Activated T-cell treated with anti-CD3 and anti-CD28 coated beads for 1 hour (primary cell): Measurements from ENCODE around the gene MICAL3.
A peak's percentile ranks its signal among the peaks of the same experiment; 100 is the strongest.
"Not testable (repeated sequence)": the region's sequence is repeated elsewhere in the genome, so short reads cannot be mapped to it uniquely, and the experiment has no call there.

ENCODE experiments used
- DNase-seq: peaks from one replicate; pipeline ENCODE4 v3.0.0-alpha.2; 2020; ENCODE audit warnings: low read depth

The MICAL3 gene

GRCh38 chr22:17778412-17778976 is 245.9 kb downstream of the MICAL3 start:
- DNase-seq, result no peak

DNA sequence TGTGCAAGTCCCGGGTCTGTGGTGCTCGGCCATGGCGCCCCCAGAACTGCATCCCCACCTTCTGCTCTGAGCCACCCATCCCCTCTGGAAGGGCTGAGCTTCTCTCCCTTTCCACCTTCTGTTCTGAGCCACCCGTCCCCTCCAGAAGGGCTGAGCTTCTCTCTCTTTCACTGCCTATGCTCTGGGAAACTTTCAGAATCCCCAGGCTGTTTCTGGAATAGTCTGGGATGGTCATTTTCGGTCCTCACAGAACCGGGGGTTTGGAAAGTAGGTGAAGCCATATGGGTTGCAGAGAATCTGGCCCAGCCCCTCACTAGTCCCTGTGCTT is 246.7 kb downstream of the MICAL3 start:
- DNase-seq, result no peak

- DNase-seq, result peak; percentile 49
These were observed 247.2 kb downstream of the MICAL3 start for GRCh38 chr22:17777005-17777716.

DNA sequence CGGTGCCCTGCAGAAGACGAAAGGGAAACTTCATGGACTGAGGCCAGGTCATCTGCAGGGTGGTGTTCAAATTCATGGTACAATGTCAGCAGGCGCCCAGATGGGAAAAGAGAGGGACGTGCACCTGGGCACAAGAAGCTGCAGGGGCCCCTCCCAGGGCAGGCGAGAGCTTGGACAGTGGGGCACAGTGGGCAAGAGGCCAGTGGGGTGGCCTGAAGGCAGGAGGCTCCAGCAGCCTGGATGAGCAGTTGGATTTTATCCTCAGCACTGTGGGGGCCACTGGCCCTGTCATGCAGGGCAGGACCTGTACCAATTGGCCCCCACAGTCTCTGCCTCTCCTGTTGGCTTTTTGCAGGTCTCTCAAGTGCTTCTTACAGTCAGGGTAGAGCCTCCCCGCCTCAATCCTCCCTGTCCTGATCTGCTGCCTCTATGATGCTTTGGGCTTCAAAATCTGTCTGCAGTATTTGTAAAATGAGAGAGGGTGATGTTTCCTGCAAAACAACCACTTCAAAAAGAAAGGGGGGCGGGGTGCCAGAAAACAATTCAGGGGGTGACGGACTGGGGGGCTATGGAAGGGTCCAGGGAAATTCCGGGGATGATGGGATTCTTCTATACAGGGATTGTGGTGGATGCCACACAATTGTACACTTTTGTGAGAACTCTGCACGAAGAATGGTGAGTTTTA is 248.4 kb downstream of the MICAL3 start:
- no peak for DNase-seq

DNA sequence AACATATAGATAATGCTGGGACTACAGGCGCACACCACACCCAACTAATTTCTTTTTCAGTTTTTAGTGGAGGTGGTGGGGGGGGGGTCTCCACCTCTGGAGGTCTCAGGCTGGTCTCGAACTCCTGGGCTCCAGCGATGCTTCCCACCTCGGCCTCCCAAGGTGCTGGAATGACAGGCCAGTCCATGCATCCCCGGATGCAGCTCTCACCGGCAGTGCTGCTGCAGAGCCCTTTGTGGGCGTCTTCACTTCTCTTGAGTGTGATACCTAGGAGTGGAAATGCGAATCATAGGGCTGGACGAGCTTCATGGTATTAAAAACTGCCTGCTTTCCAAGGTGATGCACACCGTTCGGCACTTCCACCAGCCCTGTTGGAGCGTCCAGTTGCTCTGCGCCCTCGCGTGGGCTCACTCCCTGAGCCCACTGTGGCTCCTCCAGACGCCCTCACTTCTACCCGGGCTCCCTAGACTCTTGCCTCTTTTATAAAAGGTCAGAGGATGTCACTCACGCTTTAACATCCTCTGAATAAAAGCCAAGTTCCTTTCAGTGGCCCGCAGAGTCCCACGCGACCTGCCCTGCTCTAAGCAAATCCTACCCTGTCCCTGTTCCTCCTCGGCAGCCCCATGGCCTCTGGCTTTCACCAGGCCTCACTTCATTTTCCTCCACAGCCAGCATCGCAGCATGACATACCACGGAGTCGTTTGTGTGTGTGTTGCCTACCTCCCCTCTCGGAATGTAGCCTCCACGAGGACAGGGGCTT is 249.3 kb downstream of the MICAL3 start:
- no peak for DNase-seq

DNA sequence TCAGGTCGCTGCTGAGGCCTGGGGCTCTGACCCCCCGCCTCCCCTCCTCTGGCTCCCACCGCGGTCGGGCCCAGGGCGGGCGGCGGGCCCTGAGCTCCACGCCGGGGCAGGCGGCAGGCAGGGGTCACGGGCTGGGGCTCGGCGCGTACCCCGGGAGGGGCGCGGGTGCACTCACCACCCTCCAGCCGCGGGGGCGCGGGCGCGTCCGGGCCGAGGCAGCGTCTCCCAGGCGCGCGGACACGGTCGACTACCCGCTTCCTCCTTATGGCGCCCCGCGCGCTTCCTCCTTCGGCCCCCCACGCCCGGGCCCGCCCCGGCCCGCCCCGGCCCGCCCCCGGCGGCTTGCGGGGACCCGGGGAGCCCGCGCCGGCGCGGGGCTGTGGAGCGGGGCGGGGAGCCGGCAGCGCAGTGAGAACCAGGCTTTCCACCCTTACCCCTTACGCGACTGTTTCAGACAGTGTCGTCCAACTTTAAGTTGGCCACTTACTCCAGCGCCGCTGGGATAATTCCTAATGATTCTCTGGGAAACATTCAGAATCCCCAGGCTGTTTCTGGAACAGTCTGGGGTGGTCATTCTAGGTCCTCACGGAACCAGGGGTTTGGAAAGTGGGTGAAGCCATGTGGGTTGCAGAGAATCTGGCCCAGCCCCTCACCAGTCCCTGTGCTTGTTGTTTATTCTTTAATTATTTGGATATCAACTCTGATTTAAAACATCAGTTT is 250.0 kb downstream of the MICAL3 start, which contains the start of gene BID:
TSS of gene BID (minus strand) at position 264 of the 720 bp plus-strand sequence. CDS start 24,353 bp downstream, outside the sequence.
- no peak for DNase-seq

DNA sequence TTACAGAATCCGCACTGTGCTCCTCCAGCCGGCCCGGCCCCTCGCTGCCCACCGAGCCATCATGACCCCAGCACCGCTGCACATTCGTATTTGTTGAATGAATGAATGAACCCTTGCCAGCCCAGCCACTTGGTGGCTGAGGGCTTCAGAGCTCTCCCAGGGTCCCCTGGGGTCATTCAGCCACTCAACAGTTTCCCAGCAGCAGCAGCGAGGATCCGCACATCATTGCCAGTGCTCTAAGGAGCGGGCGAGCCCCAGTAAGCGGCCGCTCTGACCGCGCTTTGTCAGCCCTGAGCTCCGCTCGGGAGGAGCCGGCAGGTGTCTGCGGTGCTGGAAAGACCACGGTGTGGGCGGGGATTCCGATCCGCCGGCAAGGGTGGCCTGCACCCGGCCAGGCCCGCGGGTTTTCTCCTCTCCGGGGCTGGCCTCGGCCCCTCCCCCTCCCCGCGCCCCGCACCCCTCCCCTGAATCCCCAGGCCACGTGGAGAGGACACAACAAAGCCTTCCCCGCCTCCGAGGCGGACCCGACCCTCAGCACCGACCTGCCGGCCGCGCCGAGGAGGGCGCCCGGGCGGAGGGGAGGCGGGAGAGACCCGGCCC is 250.7 kb downstream of the MICAL3 start:
- DNase-seq, result peak; percentile 41

DNA sequence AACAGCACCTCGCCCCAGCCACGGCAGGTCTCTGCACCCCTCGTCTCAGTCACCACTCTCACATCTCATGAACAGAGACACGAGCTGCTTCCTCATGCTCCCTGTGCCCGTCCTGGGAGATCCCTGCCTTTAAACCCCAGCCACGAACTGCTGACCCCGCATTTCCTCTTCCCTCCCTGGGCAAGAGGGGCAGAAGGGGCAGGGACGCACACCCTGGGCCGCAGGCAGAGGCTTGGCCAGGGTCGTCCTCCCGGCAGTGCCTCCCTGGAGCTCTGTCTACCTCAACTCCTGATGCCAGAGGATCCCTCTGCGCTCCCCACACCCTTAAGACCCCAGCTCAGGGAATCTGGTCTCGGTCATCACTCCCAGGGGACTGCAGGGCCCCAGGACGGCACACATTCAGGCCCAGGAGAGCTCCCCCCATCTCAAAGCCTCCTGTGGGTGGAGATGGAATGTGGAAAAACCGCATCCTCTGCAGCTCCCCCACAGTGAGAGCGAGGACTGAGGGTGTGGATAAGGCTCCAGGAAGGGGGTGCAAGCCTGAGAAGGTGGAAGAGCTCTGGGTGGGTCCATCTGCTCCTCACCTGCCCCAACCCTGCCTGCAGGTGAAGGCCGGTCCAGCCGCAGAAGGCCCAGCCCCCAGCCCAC is 251.3 kb downstream of the MICAL3 start:
- DNase-seq, result no peak

DNA sequence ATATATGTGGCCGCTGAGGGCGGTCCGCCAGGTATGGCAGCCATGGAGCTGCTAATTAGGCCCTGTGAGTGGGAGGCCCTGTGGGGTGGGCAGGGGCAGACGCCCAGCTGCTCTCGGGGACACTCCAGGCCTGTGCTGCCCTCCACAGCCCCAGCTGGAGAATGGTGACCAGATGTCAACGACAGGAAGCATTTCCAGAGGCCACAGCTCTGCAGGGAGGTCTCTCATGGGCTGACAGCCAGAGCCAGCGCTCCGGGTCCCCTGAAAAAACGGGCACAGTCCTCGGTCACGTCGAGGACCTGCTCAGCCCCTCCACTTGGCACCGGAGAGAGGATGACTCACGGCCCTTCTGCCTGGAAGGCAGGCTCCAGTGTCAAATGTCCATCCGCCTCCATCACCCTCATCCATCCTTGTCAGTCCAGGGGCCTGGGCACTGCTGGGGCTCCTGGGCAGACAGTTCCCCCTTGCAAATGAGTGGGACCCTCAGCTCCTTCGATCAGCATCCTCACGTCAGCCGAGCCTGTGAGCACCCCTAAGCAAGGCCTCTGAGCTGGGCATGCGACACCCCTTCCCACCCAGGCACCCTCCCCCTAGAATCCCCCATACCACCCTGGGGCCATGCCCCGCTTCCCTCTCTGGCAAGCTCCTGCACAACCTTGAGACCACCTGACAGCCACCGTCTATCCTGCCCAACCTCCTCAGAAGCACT is 252.0 kb downstream of the MICAL3 start:
- no peak for DNase-seq

DNA sequence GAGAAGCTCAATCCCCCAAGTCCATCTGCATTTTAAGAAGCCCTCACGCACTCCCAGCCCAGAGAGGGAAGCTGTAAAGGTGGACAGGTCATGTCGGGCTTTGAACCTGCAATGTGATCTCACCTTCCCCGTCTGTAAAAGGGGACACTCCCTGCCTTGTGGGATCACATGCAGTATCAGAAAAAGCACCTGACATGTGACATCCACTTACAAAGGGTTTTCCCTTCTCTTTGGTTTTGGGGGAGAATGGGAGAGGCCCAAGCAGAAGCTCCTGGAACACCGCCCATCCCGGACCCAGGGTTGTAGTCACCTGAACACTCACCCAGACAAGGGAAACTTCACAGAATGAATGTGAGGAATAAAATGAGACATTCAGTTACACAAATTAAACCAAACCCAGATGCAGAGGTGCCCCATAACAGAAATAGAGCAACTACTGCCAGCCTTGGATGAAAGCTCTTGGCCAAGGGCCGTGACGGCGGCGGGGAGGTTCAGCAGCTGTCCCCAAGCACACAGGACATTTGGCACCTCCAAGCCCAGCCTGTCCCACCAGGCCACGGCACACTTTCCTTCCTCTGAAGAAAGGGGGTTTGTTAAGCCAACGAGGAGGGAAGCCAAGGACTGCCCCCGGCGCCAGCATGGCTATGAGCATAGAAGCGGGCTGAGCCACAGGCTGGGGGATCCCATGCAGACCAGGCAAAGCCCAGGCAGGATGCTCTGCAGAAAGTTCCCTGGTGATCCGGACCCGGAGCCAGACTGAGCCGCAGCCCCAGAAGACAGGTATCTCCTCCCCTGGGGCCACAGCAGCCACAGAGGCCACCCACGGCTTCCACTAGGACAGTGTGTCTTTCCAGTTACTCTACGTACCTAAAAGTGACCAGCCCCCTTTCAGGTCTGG is 253.9 kb downstream of the MICAL3 start:
- DNase-seq, result no peak

DNA sequence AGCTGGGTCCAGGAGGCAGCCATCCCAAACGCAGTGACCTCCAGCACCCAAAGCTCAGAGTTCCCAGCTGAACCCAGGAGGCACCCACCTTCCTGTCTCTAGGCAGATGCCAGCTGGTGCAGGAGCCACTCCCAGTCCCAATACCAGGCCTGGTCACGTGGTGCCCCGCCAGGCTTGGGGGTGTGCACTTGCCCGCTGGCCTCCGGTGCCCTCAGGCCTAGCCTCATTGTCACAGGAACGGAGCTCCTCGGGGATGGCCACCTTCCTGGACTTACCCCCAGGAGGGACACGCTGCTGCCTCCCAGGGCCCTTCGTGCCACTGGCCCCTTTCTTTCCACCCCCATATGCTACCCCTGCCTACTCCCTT is 254.7 kb downstream of the MICAL3 start:
- DNase-seq, result no peak

DNA sequence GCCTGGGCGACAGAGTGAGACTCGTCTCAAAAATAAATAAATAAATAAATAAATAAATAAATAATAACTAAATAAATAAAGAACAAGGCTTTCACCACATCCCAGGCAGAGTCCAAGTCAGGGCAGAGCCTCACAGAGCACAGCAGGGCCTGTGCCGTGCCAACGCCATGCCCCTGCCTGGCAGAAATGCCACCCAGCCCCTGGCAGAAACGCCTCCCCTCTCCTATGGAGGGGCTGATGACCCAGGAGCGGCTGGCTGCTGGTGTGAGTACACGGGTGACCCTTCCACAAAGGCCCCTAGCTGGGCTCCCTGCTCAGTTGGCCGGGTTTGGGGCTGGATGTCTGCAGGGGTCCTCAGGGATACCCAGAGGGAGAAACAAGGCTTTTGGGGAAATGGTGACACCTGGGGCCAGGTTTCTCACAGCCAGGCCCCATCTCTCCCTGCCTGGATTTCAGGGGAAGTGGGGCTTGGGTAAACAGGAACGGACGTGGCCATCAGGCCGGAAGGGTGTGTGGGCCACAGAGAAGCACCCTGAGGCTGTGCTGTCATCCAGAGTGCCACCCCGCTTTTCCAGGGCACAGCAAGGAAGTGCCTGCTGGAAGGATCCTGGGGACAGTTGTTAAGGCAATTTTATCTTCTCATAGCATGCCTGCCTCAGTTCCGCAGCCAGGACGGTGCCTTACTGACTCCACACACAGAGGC is 255.2 kb downstream of the MICAL3 start:
- DNase-seq, result no peak

GRCh38 chr22:17767233-17768065 is 256.9 kb downstream of the MICAL3 start:
- no peak for DNase-seq

- DNase-seq, result not testable (repeated sequence)
These were observed 259.5 kb downstream of the MICAL3 start for GRCh38 chr22:17764852-17765251.

DNA sequence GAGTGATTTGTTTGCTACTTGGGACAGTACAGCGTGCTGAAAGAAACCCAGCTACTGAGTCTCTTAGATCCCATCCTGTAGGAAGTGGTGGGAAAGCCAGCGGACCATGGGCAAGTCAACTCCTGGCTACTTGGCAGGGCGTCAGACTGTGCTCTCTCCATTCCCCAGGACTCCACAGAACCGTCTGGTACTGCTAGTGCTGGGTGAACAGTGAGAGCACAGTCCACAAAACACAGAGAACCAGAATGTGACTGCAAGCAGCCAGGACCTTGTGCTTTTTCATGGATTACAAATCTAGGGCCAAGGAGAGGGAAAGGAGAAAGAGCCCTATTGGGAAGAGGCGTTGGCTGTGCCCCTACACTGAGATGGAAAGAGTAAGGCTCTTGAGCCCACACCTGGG is 260.3 kb downstream of the MICAL3 start:
- DNase-seq, result no peak

DNA sequence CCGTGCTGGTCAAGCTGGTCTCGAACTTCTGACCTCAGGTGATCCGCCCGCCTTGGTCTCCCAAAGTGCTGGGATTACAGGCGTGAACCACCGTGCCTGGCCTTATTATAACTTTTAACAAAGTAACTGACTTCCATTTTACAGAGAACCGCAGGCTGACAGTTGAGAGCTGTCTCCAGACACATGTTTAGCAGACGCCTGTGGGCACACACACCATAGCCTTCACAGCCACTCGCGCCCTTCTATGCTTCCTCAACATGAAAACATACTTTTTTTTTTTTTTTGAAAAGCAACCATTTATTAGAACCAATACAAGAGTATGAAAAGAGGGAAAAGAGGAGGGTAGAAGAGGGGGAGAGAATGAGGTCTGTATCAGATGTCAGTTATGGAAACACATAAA is 260.9 kb downstream of the MICAL3 start:
- DNase-seq, result not testable (repeated sequence)

DNA sequence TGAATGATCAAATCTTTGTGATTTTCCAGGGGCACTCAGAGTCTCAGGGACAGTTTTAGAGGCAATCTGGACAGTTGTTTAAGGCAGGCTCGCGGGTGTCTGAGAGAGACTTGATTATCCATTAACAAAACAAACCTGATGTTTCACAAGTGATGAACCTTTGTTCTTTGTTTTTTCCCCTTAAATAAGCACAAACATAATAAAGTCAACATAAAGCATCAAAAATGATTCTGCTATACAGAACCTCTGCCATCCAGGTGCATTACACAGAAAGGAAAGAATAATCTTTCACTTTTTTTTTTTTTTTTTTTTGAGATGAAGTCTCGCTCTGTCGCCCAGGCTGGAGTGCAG is 263.2 kb downstream of the MICAL3 start:
- DNase-seq, result no peak
